Activated CD8-positive, alpha-beta memory T cell treated with anti-CD3 and anti-CD28 coated beads for 36 hours (primary cell): ENCODE measurements around the gene CARD9. TPM values are rescaled to one million over a fixed set of nuclear protein-coding genes. Genes with fewer than 3 reads are reported as not detected.
"Not testable (repeated sequence)": the region's sequence is repeated elsewhere in the genome, so short reads cannot be mapped to it uniquely, and the experiment has no call there.

Experiments used
- CTCF ChIA-PET: fragments of 350-600 bp; sonication (Branson Sonifier 250); formaldehyde crosslinking; loops from one replicate; lab custom pipeline; 2021; ENCODE audit warnings: antibody characterized with exemption; lab: Charles Lee
- POLR2A ChIA-PET: fragments of 350-600 bp; sonication (Branson Sonifier 250); formaldehyde crosslinking; loops from one replicate; lab custom pipeline; 2021; ENCODE audit warnings: antibody characterized with exemption; lab: Charles Lee
- total RNA-seq, 2 experiments: library from RNA; stranded (reverse); gene quantifications; one replicate each; pipeline ENCODE4 v1.2.3, GENCODE V29; 2021

CARD9 gene
- total RNA-seq: 1 to 10 TPM; 1.8 to 2.7 TPM

- ChIA-PET CTCF (no interaction called here), POLR2A (no interaction called here)
These were observed at the start of gene CARD9 for GRCh38 chr9:136373300-136374182. CARD9 (minus strand) TSS chr9:136373669; CDS start chr9:136372078, 1,591 bp downstream.

GRCh38 chr9:136422876-136423275 lies 49.4 kb upstream of the CARD9 start:
- CTCF ChIA-PET: interaction anchor here (1.0 kb wide), 1 partner anchor 11 kb away, joined by 3 read pairs; no protein-coding TSS in a partner anchor
- POLR2A ChIA-PET: no interaction called here

- ChIA-PET POLR2A (no interaction called here), CTCF (no interaction called here)
These were observed 48.3 kb upstream of the CARD9 start for GRCh38 chr9:136421791-136422190.

GRCh38 chr9:136419092-136419420 lies 45.6 kb upstream of the CARD9 start:
- CTCF ChIA-PET: no interaction called here
- POLR2A ChIA-PET: interaction anchor here (0.5 to 1.1 kb wide), 2 partner anchors 9 to 25 kb away, joined by 3 to 4 read pairs; no protein-coding TSS in a partner anchor

- CTCF ChIA-PET: no interaction called here
- POLR2A ChIA-PET: interaction anchor here (0.5 to 1.1 kb wide), 2 partner anchors 9 to 26 kb away, joined by 3 to 4 read pairs; no protein-coding TSS in a partner anchor
These were observed 45.0 kb upstream of the CARD9 start for GRCh38 chr9:136418182-136419091.

GRCh38 chr9:136416914-136417313 lies 43.4 kb upstream of the CARD9 start:
- CTCF ChIA-PET: interaction anchor here (0.5 kb wide), 1 partner anchor 84 kb away, joined by 4 read pairs; no protein-coding TSS in a partner anchor
- POLR2A ChIA-PET: no interaction called here

GRCh38 chr9:136416427-136416826 lies 43.0 kb upstream of the CARD9 start:
- ChIA-PET CTCF (no interaction called here), POLR2A (no interaction called here)

GRCh38 chr9:136412962-136413361 lies 39.5 kb upstream of the CARD9 start:
- ChIA-PET CTCF (interaction anchor here (1.5 kb wide), 1 partner anchor 9 kb away, joined by 4 read pairs; no protein-coding TSS in a partner anchor), POLR2A (no interaction called here)

- ChIA-PET POLR2A (no interaction called here), CTCF (interaction anchor here (1.5 to 3.5 kb wide), 2 partner anchors 11 to 27 kb away, joined by 4 to 24 read pairs; partner anchors contain the start of gene SNAPC4)
These were observed 37.9 kb upstream of the CARD9 start for GRCh38 chr9:136411378-136411777.

- ChIA-PET CTCF (interaction anchor here (3.5 kb wide), 1 partner anchor 10 kb away, joined by 24 read pairs; the partner anchor contains the start of gene SNAPC4), POLR2A (interaction anchor here (0.8 to 1.7 kb wide), 5 partner anchors 10 to 128 kb away, joined by 3 to 5 read pairs (median 4); partner anchors contain the start of gene DNLZ)
These were observed 37.2 kb upstream of the CARD9 start, which contains the start of the genes ENTR1 and PMPCA for GRCh38 chr9:136410500-136411287. ENTR1 (minus strand) TSS chr9:136410614; CDS start chr9:136410397, 217 bp downstream. PMPCA (plus strand) TSS chr9:136410658; CDS start chr9:136410669, 11 bp downstream.

- ChIA-PET CTCF (interaction anchor here (0.7 to 3.5 kb wide), 4 partner anchors 10 to 287 kb away, joined by 3 to 24 read pairs (median 3); partner anchors contain the start of genes DNLZ and SNAPC4), POLR2A (interaction anchor here (0.6 to 1.7 kb wide), 7 partner anchors 9 to 320 kb away, joined by 3 to 5 read pairs (median 4); partner anchors contain the start of gene DNLZ)
These were observed 36.3 kb upstream of the CARD9 start for GRCh38 chr9:136409557-136410455.

- ChIA-PET CTCF (interaction anchor here (0.7 kb wide), 1 partner anchor 33 kb away, joined by 3 read pairs; no protein-coding TSS in a partner anchor), POLR2A (no interaction called here)
These were observed 34.4 kb upstream of the CARD9 start for GRCh38 chr9:136407911-136408310.

- CTCF ChIA-PET, POLR2A ChIA-PET: not testable (repeated sequence)
These were observed 33.6 kb upstream of the CARD9 start for GRCh38 chr9:136407061-136407460.

GRCh38 chr9:136405904-136406303 lies 32.4 kb upstream of the CARD9 start:
- CTCF ChIA-PET, POLR2A ChIA-PET: not testable (repeated sequence)

- ChIA-PET CTCF (no interaction called here), POLR2A (no interaction called here)
These were observed 32.0 kb upstream of the CARD9 start for GRCh38 chr9:136405481-136405880.

- POLR2A ChIA-PET: no interaction called here
- CTCF ChIA-PET: interaction anchor here (1.3 kb wide), 1 partner anchor 19 kb away, joined by 5 read pairs; no protein-coding TSS in a partner anchor
These were observed 31.3 kb upstream of the CARD9 start for GRCh38 chr9:136404801-136405136.
